AG09319 (cell line): ENCODE measurements around the gene SREBF2.

ENCODE experiments used
- DNase-seq: peaks from one replicate; pipeline ENCODE4 v3.0.0-alpha.2; 2010; ENCODE audit warnings: low read depth; ENCODE audit errors: extremely low read depth
- TF ChIP-seq, protein P1 (sequence below): IDR thresholded peaks from 2 replicates; pipeline ENCODE4 v1.5.1; 2011; ENCODE audit warnings: low read depth, mild to moderate bottlenecking, inconsistent platforms, low read length, moderate library complexity

Gene SREBF2

DNA sequence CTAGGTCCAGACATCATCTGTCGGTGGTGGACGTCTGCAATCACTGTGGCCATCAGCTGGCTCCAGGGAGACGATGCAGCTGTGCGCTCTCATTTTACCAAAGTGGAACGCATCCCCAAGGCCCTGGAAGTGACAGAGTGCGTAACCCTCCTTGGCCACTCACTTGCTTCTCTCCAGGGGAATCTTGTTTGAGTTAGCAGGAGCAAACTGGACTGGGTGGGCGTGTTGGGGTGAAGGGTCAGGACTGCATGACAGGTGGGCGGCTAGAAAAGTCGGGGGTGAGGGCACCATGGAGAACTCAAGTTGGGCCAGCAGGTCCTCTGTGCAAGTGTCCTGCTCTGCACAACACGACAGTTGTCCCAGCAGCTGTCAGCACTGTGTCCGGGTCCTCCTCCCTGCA, 65.7 kb downstream of the SREBF2 start:
- TF ChIP-seq, protein P1, sequence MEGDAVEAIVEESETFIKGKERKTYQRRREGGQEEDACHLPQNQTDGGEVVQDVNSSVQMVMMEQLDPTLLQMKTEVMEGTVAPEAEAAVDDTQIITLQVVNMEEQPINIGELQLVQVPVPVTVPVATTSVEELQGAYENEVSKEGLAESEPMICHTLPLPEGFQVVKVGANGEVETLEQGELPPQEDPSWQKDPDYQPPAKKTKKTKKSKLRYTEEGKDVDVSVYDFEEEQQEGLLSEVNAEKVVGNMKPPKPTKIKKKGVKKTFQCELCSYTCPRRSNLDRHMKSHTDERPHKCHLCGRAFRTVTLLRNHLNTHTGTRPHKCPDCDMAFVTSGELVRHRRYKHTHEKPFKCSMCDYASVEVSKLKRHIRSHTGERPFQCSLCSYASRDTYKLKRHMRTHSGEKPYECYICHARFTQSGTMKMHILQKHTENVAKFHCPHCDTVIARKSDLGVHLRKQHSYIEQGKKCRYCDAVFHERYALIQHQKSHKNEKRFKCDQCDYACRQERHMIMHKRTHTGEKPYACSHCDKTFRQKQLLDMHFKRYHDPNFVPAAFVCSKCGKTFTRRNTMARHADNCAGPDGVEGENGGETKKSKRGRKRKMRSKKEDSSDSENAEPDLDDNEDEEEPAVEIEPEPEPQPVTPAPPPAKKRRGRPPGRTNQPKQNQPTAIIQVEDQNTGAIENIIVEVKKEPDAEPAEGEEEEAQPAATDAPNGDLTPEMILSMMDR: no peak
- DNase-seq: no peak

DNA sequence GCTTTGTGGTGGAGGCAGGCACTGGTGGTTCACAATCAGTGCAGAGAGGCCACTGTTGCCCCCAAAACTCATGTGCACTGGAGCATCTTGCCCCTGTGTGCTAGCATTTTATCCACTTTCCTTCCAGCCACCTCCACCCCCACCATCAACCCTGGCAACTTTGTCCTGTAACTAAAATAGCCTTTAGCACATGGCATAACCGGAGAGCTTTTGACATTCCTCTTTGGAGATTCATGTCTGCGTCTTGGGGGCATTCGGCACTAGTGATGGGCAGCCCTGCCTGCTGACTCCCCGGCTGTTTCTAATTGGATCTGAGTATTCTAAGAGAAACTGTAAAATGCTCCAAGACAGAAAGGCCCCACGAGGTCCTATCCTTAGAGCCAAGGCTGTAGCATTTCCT, 66.2 kb downstream of the SREBF2 start:
- TF ChIP-seq, protein P1: no peak
- no peak for DNase-seq

DNA sequence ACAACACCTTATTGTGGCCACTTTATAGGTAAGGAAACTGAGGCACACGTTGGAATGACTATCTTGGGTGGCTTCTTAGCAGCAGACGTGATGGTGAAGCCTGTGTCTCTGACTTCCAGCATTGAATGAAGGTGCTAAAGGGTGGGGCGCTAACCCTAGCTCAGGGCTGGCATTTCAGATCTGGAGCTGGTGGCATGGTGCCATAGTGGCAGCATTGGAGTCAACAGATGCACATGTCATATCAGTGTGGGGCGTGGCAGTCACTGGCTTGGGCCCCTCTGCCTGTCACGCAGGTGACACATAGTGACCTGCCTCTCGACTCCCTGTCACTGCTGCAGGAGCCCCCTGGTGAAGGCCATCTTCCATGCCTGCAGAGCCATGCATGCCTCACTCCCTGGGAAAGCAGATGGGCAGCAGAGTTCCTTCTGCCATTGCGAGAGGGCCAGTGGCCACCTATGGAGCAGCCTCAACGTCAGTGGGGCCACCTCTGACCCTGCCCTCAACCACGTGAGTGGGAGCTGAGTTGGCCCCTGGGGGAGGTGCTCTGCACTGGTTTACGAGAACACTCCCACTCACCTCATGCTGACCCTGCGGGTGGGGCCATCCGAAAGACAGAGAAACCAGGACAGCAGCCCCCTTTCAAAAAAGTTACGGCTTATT, 67.2 kb downstream of the SREBF2 start:
- TF ChIP-seq, protein P1: no peak
- no peak for DNase-seq

DNA sequence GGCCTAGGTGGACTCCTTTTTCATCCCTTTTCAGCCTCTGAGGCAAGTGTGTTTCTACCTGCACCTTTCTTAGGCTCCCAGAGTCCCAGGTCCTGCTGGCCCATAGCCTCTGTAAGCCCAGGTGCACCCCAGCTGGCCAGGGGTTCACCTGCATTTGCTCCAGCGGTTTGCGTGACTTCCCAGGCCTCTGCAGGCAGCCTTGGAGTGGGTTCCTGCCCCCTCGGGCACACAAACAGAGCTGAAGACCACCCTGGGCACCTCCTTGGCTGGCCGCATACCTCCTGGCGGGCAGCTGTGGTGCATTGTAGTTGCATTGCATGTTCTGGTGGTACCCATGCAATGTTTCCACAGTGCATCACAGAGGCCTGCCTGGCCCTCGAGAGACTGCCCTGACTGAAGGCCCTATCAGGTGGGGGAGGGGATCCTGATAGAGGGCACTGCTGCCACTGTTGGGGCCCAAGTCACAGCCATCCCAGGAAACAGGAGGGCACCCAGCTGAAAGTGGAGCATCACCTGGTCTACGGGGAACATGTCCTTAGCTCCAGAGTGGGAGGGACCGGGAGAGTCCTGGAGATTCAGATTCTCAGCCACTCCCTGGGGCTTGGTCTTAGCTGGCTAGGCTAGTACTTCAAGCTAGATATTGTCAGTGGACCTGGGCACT, 67.9 kb downstream of the SREBF2 start:
- no peak for DNase-seq
- TF ChIP-seq, protein P1: no peak

DNA sequence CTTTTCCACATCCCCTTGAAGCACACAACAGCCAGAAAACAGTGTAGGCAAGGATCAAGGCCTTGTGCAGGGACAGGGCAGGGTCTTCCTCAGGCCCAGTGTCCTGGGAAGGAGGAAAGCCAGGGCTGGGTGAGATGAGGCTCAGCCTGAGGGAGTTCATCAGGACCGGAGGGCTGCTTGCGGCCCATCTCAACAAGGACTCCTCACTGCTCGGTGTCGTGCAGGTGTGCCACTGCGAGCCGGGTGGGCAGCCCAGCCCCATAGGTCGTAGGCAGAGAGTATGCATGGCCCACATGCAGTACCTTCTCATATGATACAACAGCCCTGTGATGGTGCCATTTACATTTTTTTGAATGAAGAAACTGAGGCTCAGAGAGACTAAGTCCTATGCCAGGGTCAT, 69.1 kb downstream of the SREBF2 start:
- TF ChIP-seq, protein P1: no peak
- no peak for DNase-seq

DNA sequence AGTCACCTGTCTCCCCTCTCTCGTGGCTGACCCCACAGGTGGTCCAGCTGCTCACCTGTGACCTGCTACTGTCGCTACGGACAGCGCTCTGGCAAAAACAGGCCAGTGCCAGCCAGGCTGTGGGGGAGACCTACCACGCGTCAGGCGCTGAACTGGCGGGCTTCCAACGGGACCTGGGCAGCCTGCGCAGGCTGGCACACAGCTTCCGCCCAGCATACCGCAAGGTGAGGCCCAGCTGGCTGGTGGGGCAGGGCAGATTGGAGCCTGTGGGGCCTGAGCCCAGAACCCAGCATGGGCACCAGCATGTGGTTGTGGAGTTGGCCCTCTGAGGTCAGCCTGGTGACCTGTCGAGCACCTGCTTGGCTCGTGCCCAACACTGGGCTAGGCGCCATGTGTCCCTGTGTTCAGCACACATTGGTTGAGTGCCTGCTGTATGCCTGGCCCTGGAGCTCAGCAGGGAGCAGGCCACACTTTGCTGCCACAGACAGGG, 70.1 kb downstream of the SREBF2 start:
- TF ChIP-seq, protein P1: no peak
- no peak for DNase-seq
